CD8-positive, alpha-beta memory T cell (primary cell): ENCODE measurements around the gene PPP2R5C. TPM values are rescaled to one million over a fixed set of nuclear protein-coding genes. Genes with fewer than 3 reads are reported as not detected.
A peak's percentile ranks its signal among the peaks of the same experiment; 100 is the strongest.

Experiments
- CTCF ChIA-PET: fragments of 350-600 bp; sonication (Branson Sonifier 250); formaldehyde crosslinking; loops from one replicate; lab custom pipeline; 2021; ENCODE audit warnings: antibody characterized with exemption; lab: Charles Lee
- POLR2A ChIA-PET: fragments of 350-600 bp; sonication (Branson Sonifier 250); formaldehyde crosslinking; loops from one replicate; lab custom pipeline; 2021; ENCODE audit warnings: antibody characterized with exemption; lab: Charles Lee
- DNase-seq, 5 donors: peaks; one replicate each; pipeline versions ENCODE4 v3.0.0 to v3.0.0-alpha.2; 2020 to 2022; ENCODE audit warnings: mixed read lengths in 1 of 5
- H3K27ac ChIP-seq: one replicate; pipeline ENCODE4 v1.7.0; 2013; ENCODE audit warnings: low read depth, mild to moderate bottlenecking, low read length, moderate library complexity
- H3K27me3 ChIP-seq: 2 replicates; pipeline ENCODE4 v1.7.0; 2013; ENCODE audit warnings: low read length, mild to moderate bottlenecking; ENCODE audit not compliant: insufficient read depth, poor library complexity, severe bottlenecking
- H3K36me3 ChIP-seq: 2 replicates; pipeline ENCODE4 v1.7.0; 2013; ENCODE audit warnings: mild to moderate bottlenecking, low read length, moderate library complexity; ENCODE audit not compliant: insufficient read depth
- H3K4me1 ChIP-seq: 2 replicates; pipeline ENCODE4 v1.7.0; 2013; ENCODE audit warnings: mild to moderate bottlenecking, low read length, moderate library complexity; ENCODE audit not compliant: insufficient read depth
- H3K4me3 ChIP-seq: 2 replicates; pipeline ENCODE4 v1.7.0; 2013; ENCODE audit warnings: mild to moderate bottlenecking, low read length
- H3K9me3 ChIP-seq: 2 replicates; pipeline ENCODE4 v1.7.0; 2013; ENCODE audit warnings: mild to moderate bottlenecking, low read length
- H3K27ac Mint-ChIP-seq, 8 donors: one replicate each; pipeline ENCODE4 v1.8.0; 2020 to 2021; ENCODE audit warnings: mixed read lengths in 8 of 8, mild to moderate bottlenecking in 6 of 8, inconsistent platforms in 3 of 8, moderate library complexity in 3 of 8
- H3K27me3 Mint-ChIP-seq, 2 donors: one replicate each; pipeline ENCODE4 v1.8.0; 2020 to 2021; ENCODE audit warnings: mixed read lengths in 2 of 2, mild to moderate bottlenecking in 1 of 2, moderate library complexity in 1 of 2
- H3K36me3 Mint-ChIP-seq, 3 donors: one replicate each; pipeline ENCODE4 v1.8.0; 2020 to 2021; ENCODE audit warnings: mixed read lengths in 3 of 3, inconsistent platforms in 1 of 3, mild to moderate bottlenecking in 1 of 3
- H3K4me1 Mint-ChIP-seq, 3 donors: one replicate each; pipeline ENCODE4 v1.8.0; 2020 to 2021; ENCODE audit warnings: mixed read lengths in 3 of 3, inconsistent platforms in 1 of 3, mild to moderate bottlenecking in 1 of 3
- H3K4me3 Mint-ChIP-seq, 7 donors: one replicate each; pipeline ENCODE4 v1.8.0; 2020 to 2021; ENCODE audit warnings: mixed read lengths in 7 of 7, mild to moderate bottlenecking in 6 of 7, moderate library complexity in 4 of 7, inconsistent platforms in 2 of 7
- H3K9me3 Mint-ChIP-seq, 5 donors: one replicate each; pipeline ENCODE4 v1.8.0; 2020 to 2022; ENCODE audit warnings: mixed read lengths in 5 of 5, mild to moderate bottlenecking in 3 of 5, moderate library complexity in 2 of 5, inconsistent platforms in 1 of 5
- polyA plus RNA-seq: library from polyadenylated mRNA; unstranded; fragments of 300-500 nt; fragmentation: Illumina TruSeq; gene quantifications from one replicate; pipeline ENCODE4 v1.2.3, GENCODE V29; 2021
- total RNA-seq, 2 experiments: library from RNA; stranded (reverse); gene quantifications; one replicate each; pipeline ENCODE4 v1.2.3, GENCODE V29; 2021

The PPP2R5C gene
- total and polyA plus RNA-seq, 3 experiments from 2014 or later, result 278 to 342 (median 307) TPM

GRCh38 chr14:101905614-101906013 lies 144.1 kb downstream of the PPP2R5C start:
- POLR2A ChIA-PET, result interaction anchor here (0.8 kb wide), 1 partner anchor 11 kb away, joined by 3 read pairs; no protein-coding TSS in a partner anchor
- no peaks in the 10 kb centered on the region for H3K4me1 ChIP-seq
- H3K9me3 ChIP-seq, result no peaks in the 10 kb centered on the region
- CTCF ChIA-PET, result interaction anchor here (0.9 kb wide), 1 partner anchor 199 kb away, joined by 3 read pairs; no protein-coding TSS in a partner anchor
- H3K27me3 ChIP-seq, result no peaks in the 10 kb centered on the region
- peaks cover 74% of the 10 kb centered on the region for H3K36me3 ChIP-seq
- Mint-ChIP-seq H3K27ac (peak overlapping the region in 3 of 8 donors; percentile 60 to 94 (median 68)), H3K4me1 (peaks cover 0 to 4% (median 0%) of the 10 kb centered on the region in 3 donors), H3K36me3 (peaks cover 19 to 89% (median 21%) of the 10 kb centered on the region in 3 donors), H3K27me3 (no peaks in the 10 kb centered on the region), H3K9me3 (no peaks in the 10 kb centered on the region), H3K4me3 (no peak overlapping the region)
- no peak overlapping the region for H3K4me3 ChIP-seq
- no peak for DNase-seq
- no peak overlapping the region for H3K27ac ChIP-seq

- Mint-ChIP-seq H3K27ac (peak overlapping the region in 1 of 8 donors; percentile 94), H3K27me3 (no peaks in the 10 kb centered on the region), H3K4me1 (peaks cover 0 to 4% (median 0%) of the 10 kb centered on the region in 3 donors), H3K9me3 (no peaks in the 10 kb centered on the region), H3K36me3 (peaks cover 19 to 85% (median 21%) of the 10 kb centered on the region in 3 donors), H3K4me3 (no peak overlapping the region)
- Histone ChIP-seq H3K36me3 (peaks cover 69% of the 10 kb centered on the region), H3K4me3 (no peak overlapping the region), H3K4me1 (no peaks in the 10 kb centered on the region), H3K9me3 (no peaks in the 10 kb centered on the region), H3K27ac (no peak overlapping the region), H3K27me3 (no peaks in the 10 kb centered on the region)
- ChIA-PET CTCF (no interaction called here), POLR2A (no interaction called here)
- DNase-seq, result no peak
Measured at GRCh38 chr14:101906645-101907044, 145.1 kb downstream of the PPP2R5C start.

GRCh38 chr14:101907619-101908018 lies 146.1 kb downstream of the PPP2R5C start:
- H3K36me3 Mint-ChIP-seq, result peaks cover 14 to 85% (median 20%) of the 10 kb centered on the region in 3 donors
- Histone ChIP-seq H3K9me3 (no peaks in the 10 kb centered on the region), H3K27ac (no peak overlapping the region), H3K36me3 (peaks cover 65% of the 10 kb centered on the region), H3K27me3 (no peaks in the 10 kb centered on the region), H3K4me1 (no peaks in the 10 kb centered on the region), H3K4me3 (no peak overlapping the region)
- H3K9me3 Mint-ChIP-seq, result no peaks in the 10 kb centered on the region
- peak overlapping the region in 4 of 8 donors; percentile 48 to 71 (median 60) for H3K27ac Mint-ChIP-seq
- ChIA-PET POLR2A (no interaction called here), CTCF (no interaction called here)
- no peak for DNase-seq
- peaks cover 0 to 4% (median 0%) of the 10 kb centered on the region in 3 donors for H3K4me1 Mint-ChIP-seq
- no peaks in the 10 kb centered on the region for H3K27me3 Mint-ChIP-seq
- H3K4me3 Mint-ChIP-seq, result no peak overlapping the region

DNA sequence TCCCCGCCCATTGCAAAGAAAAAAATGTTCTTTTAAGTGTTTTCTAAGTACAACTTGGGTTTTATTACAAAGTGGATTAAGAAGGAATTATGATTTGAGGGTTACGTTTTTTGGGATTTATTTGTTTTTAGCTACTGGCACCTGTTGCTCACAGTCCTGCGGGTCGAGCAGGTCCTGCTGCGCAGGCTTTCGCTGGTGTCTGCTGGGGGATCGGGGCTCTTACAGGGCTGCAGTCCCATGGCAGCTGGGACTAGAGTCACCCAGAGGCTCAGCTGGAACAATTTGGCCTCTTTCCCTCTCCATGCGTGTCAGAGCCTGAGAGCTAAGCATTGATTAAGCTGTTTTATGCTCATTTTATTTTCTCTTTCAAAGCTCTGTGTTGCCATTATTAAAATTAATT lies 147.3 kb downstream of the PPP2R5C start:
- ChIA-PET POLR2A (no interaction called here), CTCF (interaction anchor here (1.3 to 1.8 kb wide), 2 partner anchors 56 to 137 kb away, joined by 3 to 4 read pairs; no protein-coding TSS in a partner anchor)
- Mint-ChIP-seq H3K27ac (peak overlapping the region in 3 of 8 donors; percentile 39 to 72 (median 47)), H3K27me3 (no peaks in the 10 kb centered on the region), H3K4me1 (peaks cover 0 to 4% (median 0%) of the 10 kb centered on the region in 3 donors), H3K9me3 (no peaks in the 10 kb centered on the region), H3K36me3 (peaks cover 12 to 86% (median 20%) of the 10 kb centered on the region in 3 donors), H3K4me3 (no peak overlapping the region)
- Histone ChIP-seq H3K4me1 (no peaks in the 10 kb centered on the region), H3K27me3 (no peaks in the 10 kb centered on the region), H3K27ac (no peak overlapping the region), H3K36me3 (peaks cover 61% of the 10 kb centered on the region), H3K4me3 (no peak overlapping the region), H3K9me3 (no peaks in the 10 kb centered on the region)
- DNase-seq, result no peak

DNA sequence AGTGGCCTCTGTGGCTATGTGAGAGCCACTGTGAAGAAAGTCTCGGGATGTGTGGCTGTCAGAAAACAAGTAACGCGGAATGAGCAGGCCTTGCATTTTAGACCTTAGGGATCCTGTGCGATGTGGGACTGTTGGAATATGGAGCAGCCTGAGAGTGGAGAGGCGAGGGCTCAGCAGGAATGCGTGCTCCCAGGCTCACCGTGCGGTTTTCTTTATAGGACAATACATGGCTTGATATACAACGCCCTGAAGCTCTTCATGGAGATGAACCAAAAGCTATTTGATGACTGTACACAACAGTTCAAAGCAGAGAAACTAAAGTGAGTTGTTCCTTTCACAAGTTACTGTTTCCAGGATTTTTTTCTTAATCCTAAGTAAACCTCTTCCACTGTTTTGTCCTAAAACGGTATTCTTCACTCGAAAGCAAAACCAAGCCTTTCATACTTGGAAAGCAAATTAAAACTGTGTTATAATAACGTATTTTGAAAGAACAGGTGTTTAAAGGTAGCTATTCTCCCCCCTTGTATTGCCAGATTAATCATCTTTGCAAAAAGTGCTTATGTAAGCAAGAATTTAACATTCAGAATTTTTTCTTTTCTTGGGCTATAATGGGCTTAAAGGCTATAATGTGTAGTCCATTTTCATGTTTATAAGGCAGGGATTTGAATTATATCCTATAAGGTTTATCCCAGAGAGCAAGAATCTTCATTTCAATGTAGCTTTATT lies 148.0 kb downstream of the PPP2R5C start:
- CTCF ChIA-PET, result interaction anchor here (1.3 to 1.8 kb wide), 2 partner anchors 57 to 138 kb away, joined by 3 to 4 read pairs; no protein-coding TSS in a partner anchor
- H3K36me3 ChIP-seq, result peaks cover 61% of the 10 kb centered on the region

GRCh38 chr14:101912841-101913240 lies 151.3 kb downstream of the PPP2R5C start:
- no peaks in the 10 kb centered on the region for H3K4me1 ChIP-seq
- Mint-ChIP-seq H3K9me3 (no peaks in the 10 kb centered on the region), H3K27me3 (no peaks in the 10 kb centered on the region), H3K27ac (no peak overlapping the region), H3K36me3 (peaks cover 0 to 90% (median 18%) of the 10 kb centered on the region in 3 donors), H3K4me3 (no peak overlapping the region), H3K4me1 (peaks cover 0 to 6% (median 4%) of the 10 kb centered on the region in 3 donors)
- no peak overlapping the region for H3K27ac ChIP-seq
- DNase-seq, result no peak
- ChIA-PET POLR2A (no interaction called here), CTCF (interaction anchor here (0.9 kb wide), 1 partner anchor 205 kb away, joined by 3 read pairs; no protein-coding TSS in a partner anchor)
- H3K4me3 ChIP-seq, result no peak overlapping the region
- H3K36me3 ChIP-seq, result peaks cover 65% of the 10 kb centered on the region
- no peaks in the 10 kb centered on the region for H3K27me3 ChIP-seq
- H3K9me3 ChIP-seq, result no peaks in the 10 kb centered on the region

More for the DNA sequence above, 148.0 kb downstream of the PPP2R5C start:
- no peak overlapping the region for H3K4me3 Mint-ChIP-seq
- Histone ChIP-seq H3K27ac (no peak overlapping the region), H3K4me3 (no peak overlapping the region), H3K9me3 (no peaks in the 10 kb centered on the region), H3K27me3 (no peaks in the 10 kb centered on the region), H3K4me1 (no peaks in the 10 kb centered on the region)
- H3K27me3 Mint-ChIP-seq, result no peaks in the 10 kb centered on the region
- H3K27ac Mint-ChIP-seq, result peak overlapping the region in 7 of 8 donors; percentile 7 to 70 (median 66)
- H3K9me3 Mint-ChIP-seq, result no peaks in the 10 kb centered on the region
- peaks cover 10 to 89% (median 21%) of the 10 kb centered on the region in 3 donors for H3K36me3 Mint-ChIP-seq
- POLR2A ChIA-PET, result no interaction called here
- H3K4me1 Mint-ChIP-seq, result peaks cover 0 to 4% (median 0%) of the 10 kb centered on the region in 3 donors
- no peak for DNase-seq

- Mint-ChIP-seq H3K36me3 (peaks cover 0 to 88% (median 20%) of the 10 kb centered on the region in 3 donors), H3K27ac (peak overlapping the region in 5 of 8 donors; percentile 5 to 92 (median 53)), H3K4me3 (no peak overlapping the region), H3K27me3 (no peaks in the 10 kb centered on the region), H3K4me1 (peaks cover 0 to 6% (median 1%) of the 10 kb centered on the region in 3 donors), H3K9me3 (no peaks in the 10 kb centered on the region)
- DNase-seq, result no peak
- POLR2A ChIA-PET, result no interaction called here
- Histone ChIP-seq H3K9me3 (no peaks in the 10 kb centered on the region), H3K27ac (no peak overlapping the region), H3K4me1 (no peaks in the 10 kb centered on the region), H3K27me3 (no peaks in the 10 kb centered on the region), H3K4me3 (no peak overlapping the region), H3K36me3 (peaks cover 60% of the 10 kb centered on the region)
- CTCF ChIA-PET, result interaction anchor here (1.0 kb wide), 1 partner anchor 35 kb away, joined by 3 read pairs; no protein-coding TSS in a partner anchor
Measured at GRCh38 chr14:101914083-101914482, 152.6 kb downstream of the PPP2R5C start.
